GM19324 (cell line): ENCODE measurements around the gene FAM3A.

Source experiments
- ATAC-seq: cut with Tn5 transposase; IDR thresholded peaks from one replicate; pipeline ENCODE4 v1.9.1; 2021; ENCODE audit warnings: mild to moderate bottlenecking, moderate library complexity; ENCODE audit not compliant: unreplicated experiment, low FRiP score

Gene FAM3A

DNA sequence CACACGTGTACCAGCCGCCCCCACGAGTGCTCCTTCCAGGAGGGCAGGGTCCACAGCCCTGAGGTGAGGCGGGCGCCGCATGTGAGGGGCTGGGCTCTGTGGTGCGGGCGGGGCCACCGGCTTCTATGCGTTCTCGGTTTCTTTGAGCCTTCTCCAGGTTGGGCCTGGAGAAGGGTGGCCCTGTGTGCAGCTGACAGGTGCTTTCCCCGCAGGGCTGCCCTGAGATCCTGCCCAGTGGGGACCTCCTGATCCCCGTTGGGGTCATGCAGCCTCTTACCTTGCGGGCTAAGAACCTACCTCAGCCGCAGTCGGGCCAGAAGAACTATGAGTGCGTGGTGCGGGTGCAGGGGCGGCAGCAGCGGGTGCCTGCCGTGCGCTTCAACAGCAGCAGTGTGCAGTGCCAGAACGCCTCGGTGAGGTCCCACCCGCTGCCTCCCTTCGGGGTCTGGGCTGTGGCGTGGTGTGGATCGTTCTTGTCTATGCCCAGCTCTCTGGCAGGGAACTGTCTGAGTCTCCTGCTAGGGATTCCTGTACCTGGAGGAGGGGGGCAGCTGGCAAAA lies 51.1 kb downstream of the FAM3A start:
- no peak for ATAC-seq

DNA sequence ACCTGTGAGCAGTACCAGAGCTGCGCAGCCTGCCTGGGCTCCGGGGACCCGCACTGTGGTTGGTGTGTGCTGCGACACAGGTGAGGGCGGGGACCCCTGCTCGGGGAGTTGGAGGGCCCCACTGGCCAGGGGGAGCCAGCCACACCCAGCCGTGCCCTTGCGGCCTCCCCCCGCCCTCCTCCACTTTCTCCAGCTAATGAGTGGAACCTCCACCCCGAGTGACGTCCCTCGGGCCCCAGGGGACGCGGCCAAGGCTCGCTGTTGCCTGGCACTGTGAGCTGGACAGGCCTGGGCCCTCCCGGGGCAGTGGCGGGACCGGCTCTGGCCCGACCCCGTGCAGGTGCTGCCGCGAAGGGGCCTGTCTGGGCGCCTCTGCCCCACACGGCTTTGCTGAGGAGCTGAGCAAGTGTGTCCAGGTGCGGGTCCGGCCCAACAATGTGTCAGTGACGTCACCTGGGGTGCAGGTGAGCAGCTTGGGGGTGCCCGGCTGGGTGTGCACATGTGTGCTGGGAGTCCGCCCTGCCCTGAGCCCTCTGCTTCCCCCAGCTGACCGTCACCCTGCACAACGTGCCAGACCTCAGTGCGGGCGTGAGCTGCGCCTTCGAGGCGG lies 52.3 kb downstream of the FAM3A start:
- no peak for ATAC-seq

DNA sequence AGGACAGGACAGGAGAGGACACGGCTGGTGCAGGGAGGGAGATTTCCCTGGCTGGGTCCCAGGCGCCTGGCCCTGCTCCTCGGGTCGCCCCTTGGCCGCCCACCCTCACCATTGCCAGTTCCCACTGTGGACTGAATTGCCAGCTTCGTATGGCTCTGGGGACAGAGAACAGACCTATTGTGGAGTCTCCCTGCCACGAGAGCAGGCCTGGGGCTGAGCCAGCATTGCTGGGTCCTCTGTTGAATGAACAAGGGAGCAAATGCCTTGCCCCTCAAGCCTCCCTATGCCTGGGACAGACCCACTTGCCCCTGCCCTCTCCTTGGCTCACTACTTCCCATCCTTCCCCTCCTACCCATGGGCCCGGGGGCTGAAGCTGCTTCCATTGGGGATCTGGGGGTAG lies 53.6 kb downstream of the FAM3A start:
- no peak for ATAC-seq

DNA sequence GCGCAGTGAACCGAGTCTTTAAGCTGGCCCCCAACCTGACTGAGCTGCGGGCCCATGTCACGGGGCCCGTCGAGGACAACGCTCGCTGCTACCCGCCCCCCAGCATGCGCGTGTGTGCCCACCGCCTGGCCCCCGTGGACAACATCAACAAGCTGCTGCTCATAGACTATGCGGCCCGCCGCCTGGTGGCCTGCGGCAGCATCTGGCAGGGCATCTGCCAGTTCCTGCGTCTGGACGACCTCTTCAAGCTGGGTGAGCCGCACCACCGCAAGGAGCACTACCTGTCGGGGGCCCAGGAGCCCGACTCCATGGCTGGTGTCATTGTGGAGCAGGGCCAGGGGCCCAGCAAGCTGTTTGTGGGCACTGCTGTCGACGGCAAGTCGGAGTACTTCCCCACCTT lies 55.7 kb downstream of the FAM3A start:
- no peak for ATAC-seq

DNA sequence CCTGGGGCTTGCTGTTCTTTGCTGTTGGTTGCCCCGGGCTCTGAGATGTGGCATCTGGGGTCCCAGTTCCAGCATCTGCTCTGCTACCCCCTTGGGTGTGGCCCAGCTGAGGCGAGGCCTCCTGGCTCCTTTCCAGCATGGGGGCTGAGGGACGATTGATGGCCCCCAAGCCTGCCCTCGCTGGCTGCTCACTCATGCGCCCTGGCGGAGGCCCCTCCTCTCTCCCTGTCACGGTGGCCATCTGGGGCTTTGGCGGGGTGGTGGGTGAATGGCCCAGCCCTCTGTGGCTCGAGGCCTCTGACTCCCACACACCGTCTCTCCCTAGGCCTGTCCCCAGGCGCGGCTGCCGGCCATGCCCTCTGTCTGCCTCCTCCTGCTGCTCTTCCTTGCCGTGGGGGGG lies 56.2 kb downstream of the FAM3A start:
- no peak for ATAC-seq

DNA sequence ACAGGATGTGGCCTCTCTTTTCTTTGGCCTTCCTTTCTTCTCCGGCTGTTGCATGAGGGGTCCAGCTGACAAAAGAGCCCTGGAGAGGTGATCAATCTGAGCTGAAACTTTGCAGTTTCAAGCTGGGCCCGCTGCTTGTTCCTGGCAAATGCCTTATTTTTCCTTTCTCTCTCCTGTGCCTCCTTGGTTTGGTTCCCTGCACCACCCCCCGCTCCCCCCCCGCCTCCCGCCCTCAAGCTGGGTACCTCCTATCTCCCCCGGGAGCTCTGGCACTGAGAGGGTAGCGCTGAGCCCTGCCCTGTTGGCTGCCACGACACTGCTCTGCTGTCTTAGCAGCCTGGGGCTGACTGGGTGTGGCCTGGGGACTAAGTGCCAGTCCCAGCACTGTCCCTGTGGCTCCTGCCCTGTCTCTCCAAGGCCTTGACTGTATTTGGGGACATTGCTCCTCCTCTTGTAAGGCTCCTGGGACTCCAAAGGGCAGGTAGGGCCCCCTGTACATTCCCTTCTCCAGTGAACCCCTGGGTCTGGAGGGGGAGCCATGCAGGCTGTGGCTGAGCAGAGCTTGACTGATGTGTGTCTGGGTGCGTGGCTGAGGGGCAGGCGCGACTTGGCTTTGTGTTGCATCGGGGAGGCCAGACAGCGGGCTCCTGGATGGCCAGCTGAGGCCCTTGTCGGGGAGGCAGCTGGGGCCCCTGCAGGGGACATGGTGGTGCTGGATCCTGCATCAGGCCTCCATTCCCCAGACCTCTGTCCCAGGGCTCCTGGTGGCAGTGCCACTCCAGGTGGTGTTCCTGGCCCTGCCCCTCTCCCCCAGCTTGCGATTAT lies 56.9 kb downstream of the FAM3A start:
- no peak for ATAC-seq

DNA sequence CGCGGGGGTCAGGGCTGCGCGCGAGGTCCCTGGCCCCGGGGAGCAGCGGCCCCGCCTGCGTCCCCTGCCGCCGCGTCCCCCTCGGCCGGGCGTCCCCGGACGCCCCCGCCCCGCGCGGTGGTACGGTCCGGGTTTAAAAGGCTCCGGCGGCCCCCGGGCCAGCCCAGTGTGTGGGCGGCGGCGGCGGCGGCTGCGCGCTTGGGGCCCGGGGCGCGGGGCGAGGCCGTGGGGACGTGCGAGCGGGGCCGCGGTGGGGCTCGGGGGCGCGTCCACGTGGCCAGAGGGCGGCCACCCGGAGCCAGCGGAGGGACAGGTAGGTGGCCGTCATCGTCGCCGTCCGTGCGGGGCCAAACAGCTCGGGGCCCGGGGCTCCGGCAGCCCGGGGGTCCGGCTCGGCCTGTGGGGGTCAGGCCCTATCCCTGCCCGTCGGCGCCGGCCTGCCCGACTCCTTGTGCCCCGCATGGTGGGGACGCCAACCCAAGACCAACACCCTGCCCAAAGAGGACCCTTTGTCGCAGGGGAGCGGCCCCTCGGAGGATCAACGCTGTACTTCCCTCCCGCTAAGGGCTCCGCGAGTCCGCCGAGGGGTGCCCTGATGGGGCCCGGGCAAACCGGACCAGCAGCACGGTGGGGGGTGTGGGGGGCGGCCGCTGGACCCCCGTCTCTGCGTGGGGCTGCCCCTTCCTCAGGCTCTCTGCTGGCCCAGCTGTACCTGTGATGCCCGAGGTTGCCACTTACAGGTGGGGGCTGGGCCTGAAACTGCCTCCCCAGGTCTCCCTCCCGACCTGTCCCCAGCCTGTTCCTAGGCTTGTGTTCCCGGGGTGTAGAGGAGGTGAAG lies 57.7 kb downstream of the FAM3A start, which contains the start of gene PLXNA3:
PLXNA3 (plus strand) TSS at position 166 of the 838 bp plus-strand sequence. CDS start 1,903 bp downstream, outside the sequence.
- peak; percentile 67 for ATAC-seq

DNA sequence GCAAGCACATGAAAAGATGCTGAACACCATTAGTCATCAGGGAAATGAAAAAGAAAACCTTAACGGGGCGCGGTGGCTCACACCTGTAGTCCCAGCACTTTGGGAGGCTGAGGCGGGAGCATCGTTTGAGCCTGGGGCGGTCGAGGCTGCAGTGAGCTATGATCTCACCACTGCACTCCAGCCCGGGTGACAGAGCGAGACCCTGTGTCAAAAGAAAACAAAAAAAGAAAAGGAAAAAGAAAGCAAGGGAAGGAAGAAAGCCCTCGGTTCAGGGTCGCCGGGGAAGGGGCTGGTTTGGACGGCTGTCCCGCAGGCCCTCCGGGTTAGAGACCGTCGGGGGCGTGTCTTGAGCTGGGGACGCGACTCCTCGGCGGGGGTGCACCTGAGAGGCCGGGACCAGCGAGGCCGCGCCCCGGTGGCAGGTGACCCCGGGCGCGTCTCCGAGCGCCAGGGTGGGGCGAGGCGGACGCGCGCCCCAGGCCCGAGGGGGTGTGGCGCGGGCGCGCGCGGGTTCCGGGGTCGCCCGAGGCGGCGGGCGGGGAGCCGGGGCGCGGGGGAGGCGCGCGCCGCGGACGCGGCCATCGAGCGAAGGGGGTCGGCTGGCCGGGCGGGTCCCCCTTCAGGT lies 58.4 kb downstream of the FAM3A start:
- ATAC-seq, result peak; percentile 50
